D721Med (cell line): ENCODE results near the gene ZNF692.

Experiments
- DNase-seq: peaks from one replicate; pipeline ENCODE4 v3.0.0; 2011; ENCODE audit warnings: low spot score; ENCODE audit not compliant: insufficient read length
- FAIRE-seq: peaks from 2 replicates; lab custom pipeline; 2011; peaks lifted over from hg19 to GRCh38; lab: Jason Lieb, UNC
- CTCF ChIP-seq: IDR thresholded peaks from 2 replicates; pipeline ENCODE4 v1.5.1; 2012; ENCODE audit warnings: mild to moderate bottlenecking, control low read depth; ENCODE audit not compliant: insufficient read depth; ENCODE audit errors: missing control alignments

The ZNF692 gene

GRCh38 chr1:248849152-248849551 is 9.7 kb downstream of the ZNF692 start:
- DNase-seq = no peak
- no peak for TF ChIP-seq CTCF
- FAIRE-seq = no peak

- FAIRE-seq (no peak), DNase-seq (no peak)
- no peak for TF ChIP-seq CTCF
Observed at GRCh38 chr1:248848602-248849001, 10.3 kb downstream of the ZNF692 start.

- FAIRE-seq (no peak), DNase-seq (no peak)
- TF ChIP-seq CTCF = no peak
Observed at GRCh38 chr1:248847956-248848561, 10.8 kb downstream of the ZNF692 start.

- DNase-seq (no peak), FAIRE-seq (no peak)
- TF ChIP-seq CTCF = no peak
Observed at GRCh38 chr1:248847181-248847955, 11.5 kb downstream of the ZNF692 start.

- FAIRE-seq (no peak), DNase-seq (no peak)
- TF ChIP-seq CTCF = no peak
Observed at GRCh38 chr1:248844526-248844925, 14.4 kb downstream of the ZNF692 start.

- TF ChIP-seq CTCF = no peak
- DNase-seq (no peak), FAIRE-seq (no peak)
Observed at GRCh38 chr1:248843687-248844086, 15.2 kb downstream of the ZNF692 start.

GRCh38 chr1:248842781-248843331 is 16.0 kb downstream of the ZNF692 start:
- FAIRE-seq (no peak), DNase-seq (no peak)
- TF ChIP-seq CTCF = no peak
